ENCODE results near the gene OVOL3. TPM values are rescaled to one million over a fixed set of nuclear protein-coding genes. Genes with fewer than 3 reads are reported as not detected.
"Not testable (repeated sequence)": the region's sequence is repeated elsewhere in the genome, so short reads cannot be mapped to it uniquely, and the experiment has no call there.

Gene OVOL3
- total RNA-seq: under 1 TPM in 1 of 2 experiments, not detected in 1; 0.58 TPM

- H3K9me3 Mint-ChIP-seq (ENCODE audit: insufficient read depth): no peaks in the 10 kb centered on the region
- peaks cover 17% of the 10 kb centered on the region for H3K4me1 Mint-ChIP-seq (ENCODE audit: low read depth)
- H3K27ac Mint-ChIP-seq: no peak within 1 kb of the TSS
- peaks cover 26% of the 10 kb centered on the region for H3K36me3 Mint-ChIP-seq (ENCODE audit: low read depth)
- no peaks in the 10 kb centered on the region for H3K27me3 Mint-ChIP-seq (ENCODE audit: low read depth)
- no peak for ATAC-seq
- ChIA-PET CTCF (no interaction called here), POLR2A (no interaction called here)
- H3K4me3 Mint-ChIP-seq: no peak within 1 kb of the TSS
- DNase-seq: no peak
Observed at GRCh38 chr19:36110487-36111199, at the start of gene OVOL3. Gene OVOL3, plus strand, starts transcription at chr19:36111143. Its CDS starts 60 bp downstream, at chr19:36111203.

- Mint-ChIP-seq H3K27me3 (ENCODE audit: low read depth) (no peaks in the 10 kb centered on the region), H3K4me1 (ENCODE audit: low read depth) (peaks cover 20% of the 10 kb centered on the region), H3K4me3 (no peak overlapping the region), H3K36me3 (ENCODE audit: low read depth) (peaks cover 72% of the 10 kb centered on the region), H3K27ac (no peak overlapping the region), H3K9me3 (ENCODE audit: insufficient read depth) (no peaks in the 10 kb centered on the region)
- POLR2A ChIA-PET: no interaction called here
- ATAC-seq: no peak
- DNase-seq: no peak
- CTCF ChIA-PET: interaction anchor here (1.4 kb wide), 1 partner anchor 108 kb away, joined by 4 read pairs; no protein-coding TSS in a partner anchor
Observed at GRCh38 chr19:36061367-36061766, 49.6 kb upstream of the OVOL3 start.

GRCh38 chr19:36064826-36065225, 46.1 kb upstream of the OVOL3 start:
- H3K27me3 Mint-ChIP-seq (ENCODE audit: low read depth): no peaks in the 10 kb centered on the region
- no peaks in the 10 kb centered on the region for H3K9me3 Mint-ChIP-seq (ENCODE audit: insufficient read depth)
- POLR2A ChIA-PET: no interaction called here
- DNase-seq (no peak), ATAC-seq (no peak)
- no peak overlapping the region for H3K27ac Mint-ChIP-seq
- peaks cover 70% of the 10 kb centered on the region for H3K36me3 Mint-ChIP-seq (ENCODE audit: low read depth)
- no peaks in the 10 kb centered on the region for H3K4me1 Mint-ChIP-seq (ENCODE audit: low read depth)
- H3K4me3 Mint-ChIP-seq: no peak overlapping the region
- CTCF ChIA-PET: no interaction called here

GRCh38 chr19:36067681-36068080, 43.3 kb upstream of the OVOL3 start:
- CTCF ChIA-PET: no interaction called here
- ATAC-seq: no peak
- Mint-ChIP-seq H3K4me1 (ENCODE audit: low read depth) (no peaks in the 10 kb centered on the region), H3K36me3 (ENCODE audit: low read depth) (peaks cover 70% of the 10 kb centered on the region), H3K27me3 (ENCODE audit: low read depth) (no peaks in the 10 kb centered on the region), H3K9me3 (ENCODE audit: insufficient read depth) (no peaks in the 10 kb centered on the region), H3K27ac (no peak overlapping the region), H3K4me3 (no peak overlapping the region)
- no peak for DNase-seq
- POLR2A ChIA-PET: interaction anchor here (1.7 kb wide), 1 partner anchor 47 kb away, joined by 3 read pairs; the partner anchor contains the start of genes POLR2I and TBCB

GRCh38 chr19:36068810-36069499, 42.0 kb upstream of the OVOL3 start:
- H3K27me3 Mint-ChIP-seq (ENCODE audit: low read depth); H3K4me1 Mint-ChIP-seq (ENCODE audit: low read depth); H3K9me3 Mint-ChIP-seq (ENCODE audit: insufficient read depth); CTCF ChIA-PET; H3K4me3 Mint-ChIP-seq; H3K27ac Mint-ChIP-seq; DNase-seq; POLR2A ChIA-PET; ATAC-seq: not testable (repeated sequence)
- H3K36me3 Mint-ChIP-seq (ENCODE audit: low read depth): peaks cover 72% of the 10 kb centered on the region

- Mint-ChIP-seq H3K27ac (no peak overlapping the region), H3K27me3 (ENCODE audit: low read depth) (no peaks in the 10 kb centered on the region), H3K4me3 (no peak overlapping the region), H3K4me1 (ENCODE audit: low read depth) (no peaks in the 10 kb centered on the region), H3K9me3 (ENCODE audit: insufficient read depth) (no peaks in the 10 kb centered on the region), H3K36me3 (ENCODE audit: low read depth) (peaks cover 64% of the 10 kb centered on the region)
- no peak for DNase-seq
- no peak for ATAC-seq
- ChIA-PET CTCF (no interaction called here), POLR2A (no interaction called here)
Observed at GRCh38 chr19:36072081-36072480, 38.9 kb upstream of the OVOL3 start.

- H3K9me3 Mint-ChIP-seq (ENCODE audit: insufficient read depth): no peaks in the 10 kb centered on the region
- DNase-seq: no peak
- ATAC-seq: no peak
- H3K4me1 Mint-ChIP-seq (ENCODE audit: low read depth): no peaks in the 10 kb centered on the region
- H3K27me3 Mint-ChIP-seq (ENCODE audit: low read depth): no peaks in the 10 kb centered on the region
- CTCF ChIA-PET: interaction anchor here (0.7 kb wide), 1 partner anchor 12 kb away, joined by 3 read pairs; no protein-coding TSS in a partner anchor
- H3K36me3 Mint-ChIP-seq (ENCODE audit: low read depth): peaks cover 62% of the 10 kb centered on the region
- H3K27ac Mint-ChIP-seq: no peak overlapping the region
- POLR2A ChIA-PET: no interaction called here
- no peak overlapping the region for H3K4me3 Mint-ChIP-seq
Observed at GRCh38 chr19:36073121-36073876, 37.6 kb upstream of the OVOL3 start.

GRCh38 chr19:36079389-36079945, 31.5 kb upstream of the OVOL3 start:
- ATAC-seq (no peak), DNase-seq (no peak)
- ChIA-PET POLR2A (interaction anchor here (0.6 kb wide), 1 partner anchor 9 kb away, joined by 3 read pairs; no protein-coding TSS in a partner anchor), CTCF (no interaction called here)
- Mint-ChIP-seq H3K9me3 (ENCODE audit: insufficient read depth) (no peaks in the 10 kb centered on the region), H3K4me3 (no peak overlapping the region), H3K27me3 (ENCODE audit: low read depth) (no peaks in the 10 kb centered on the region), H3K27ac (peak overlapping the region; percentile 5), H3K36me3 (ENCODE audit: low read depth) (peaks cover 70% of the 10 kb centered on the region), H3K4me1 (ENCODE audit: low read depth) (no peaks in the 10 kb centered on the region)

GRCh38 chr19:36081385-36081784, 29.6 kb upstream of the OVOL3 start:
- ATAC-seq: no peak
- POLR2A ChIA-PET: no interaction called here
- H3K27ac Mint-ChIP-seq: peak overlapping the region; percentile 55
- CTCF ChIA-PET: no interaction called here
- H3K36me3 Mint-ChIP-seq (ENCODE audit: low read depth): peaks cover 73% of the 10 kb centered on the region
- H3K4me1 Mint-ChIP-seq (ENCODE audit: low read depth): no peaks in the 10 kb centered on the region
- no peaks in the 10 kb centered on the region for H3K27me3 Mint-ChIP-seq (ENCODE audit: low read depth)
- H3K4me3 Mint-ChIP-seq: no peak overlapping the region
- DNase-seq: no peak
- H3K9me3 Mint-ChIP-seq (ENCODE audit: insufficient read depth): no peaks in the 10 kb centered on the region

- ChIA-PET CTCF (no interaction called here), POLR2A (interaction anchor here (1.1 kb wide), 1 partner anchor 28 kb away, joined by 3 read pairs; the partner anchor contains the start of gene THAP8)
- H3K4me1 Mint-ChIP-seq (ENCODE audit: low read depth): no peaks in the 10 kb centered on the region
- no peaks in the 10 kb centered on the region for H3K27me3 Mint-ChIP-seq (ENCODE audit: low read depth)
- no peak for DNase-seq
- H3K4me3 Mint-ChIP-seq: no peak overlapping the region
- peaks cover 71% of the 10 kb centered on the region for H3K36me3 Mint-ChIP-seq (ENCODE audit: low read depth)
- no peaks in the 10 kb centered on the region for H3K9me3 Mint-ChIP-seq (ENCODE audit: insufficient read depth)
- no peak for ATAC-seq
- H3K27ac Mint-ChIP-seq: no peak overlapping the region
Observed at GRCh38 chr19:36081894-36082293, 29.0 kb upstream of the OVOL3 start.

- H3K27ac Mint-ChIP-seq: no peak overlapping the region
- H3K9me3 Mint-ChIP-seq (ENCODE audit: insufficient read depth): no peaks in the 10 kb centered on the region
- CTCF ChIA-PET: interaction anchor here (0.7 kb wide), 1 partner anchor 45 kb away, joined by 3 read pairs; no protein-coding TSS in a partner anchor
- no peak overlapping the region for H3K4me3 Mint-ChIP-seq
- no peaks in the 10 kb centered on the region for H3K4me1 Mint-ChIP-seq (ENCODE audit: low read depth)
- peaks cover 68% of the 10 kb centered on the region for H3K36me3 Mint-ChIP-seq (ENCODE audit: low read depth)
- POLR2A ChIA-PET: interaction anchor here (1.1 kb wide), 1 partner anchor 29 kb away, joined by 3 read pairs; the partner anchor contains the start of gene THAP8
- no peak for DNase-seq
- no peaks in the 10 kb centered on the region for H3K27me3 Mint-ChIP-seq (ENCODE audit: low read depth)
- no peak for ATAC-seq
Observed at GRCh38 chr19:36082916-36083315, 28.0 kb upstream of the OVOL3 start.
